OCI-LY3 (cell line): ENCODE measurements around the gene NLRP4.

ENCODE experiments used
- CTCF ChIP-seq: fragments of 200-600, 300-600 bp; sonication (generic); IDR thresholded peaks from 2 replicates; pipeline ENCODE4 v1.5.1; 2014; ENCODE audit warnings: antibody characterized with exemption, low read length, low read depth
- EZH2phosphoT487 ChIP-seq: fragments of 200-600 bp; shearing (Covaris generic); IDR thresholded peaks from 2 replicates; pipeline ENCODE4 v1.6.1; 2018; ENCODE audit warnings: antibody characterized with exemption, mixed run types, low read depth

GRCh38 chr19:55795021-55795420, 41.3 kb upstream of the NLRP4 start:
- no peak for TF ChIP-seq CTCF
- no peak for TF ChIP-seq EZH2phosphoT487
